Stromal cell of bone marrow (primary cell): ENCODE measurements around the gene RPS6KL1.
"Not testable (repeated sequence)": the region's sequence is repeated elsewhere in the genome, so short reads cannot be mapped to it uniquely, and the experiment has no call there.

Experiments
- DNase-seq: peaks from one replicate; pipeline ENCODE4 v3.0.0-alpha.2; 2012; ENCODE audit warnings: low read depth

The RPS6KL1 gene

DNA sequence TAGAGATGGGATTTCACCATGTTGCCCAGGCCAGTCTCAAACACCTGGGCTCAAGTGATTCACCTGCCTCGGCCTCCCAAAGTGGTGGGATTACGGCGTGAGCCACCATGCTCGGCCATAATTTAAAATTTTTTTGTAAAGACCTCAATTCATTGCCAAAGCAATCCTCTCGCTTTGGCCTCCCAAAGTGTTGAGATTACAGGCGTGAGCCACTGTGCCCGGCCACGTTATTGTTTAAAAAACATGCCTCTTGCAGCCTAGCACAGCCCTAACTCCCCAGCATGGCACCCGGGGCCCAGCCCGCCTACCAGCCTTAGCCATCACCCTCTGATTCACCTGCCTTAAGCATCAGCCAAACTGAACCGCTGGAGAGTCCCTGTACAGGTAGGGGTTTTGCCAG, 13.1 kb upstream of the RPS6KL1 start:
- DNase-seq, result no peak

DNA sequence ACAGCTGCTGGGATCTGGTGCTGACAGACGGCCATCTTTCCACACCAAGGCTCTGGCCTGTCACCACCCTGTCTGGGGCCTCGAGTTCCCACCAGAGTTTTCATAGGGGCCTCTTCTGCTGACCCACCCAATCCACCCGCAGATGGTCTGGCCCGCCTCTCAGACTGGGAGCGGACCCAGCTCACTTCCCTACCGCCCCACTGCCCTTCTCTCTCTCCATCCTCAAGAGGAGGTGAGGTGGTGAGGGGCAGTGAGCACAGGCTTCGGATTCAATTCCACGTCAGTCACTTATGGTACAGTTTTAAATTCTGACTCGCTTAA, 12.3 kb upstream of the RPS6KL1 start:
- no peak for DNase-seq

DNA sequence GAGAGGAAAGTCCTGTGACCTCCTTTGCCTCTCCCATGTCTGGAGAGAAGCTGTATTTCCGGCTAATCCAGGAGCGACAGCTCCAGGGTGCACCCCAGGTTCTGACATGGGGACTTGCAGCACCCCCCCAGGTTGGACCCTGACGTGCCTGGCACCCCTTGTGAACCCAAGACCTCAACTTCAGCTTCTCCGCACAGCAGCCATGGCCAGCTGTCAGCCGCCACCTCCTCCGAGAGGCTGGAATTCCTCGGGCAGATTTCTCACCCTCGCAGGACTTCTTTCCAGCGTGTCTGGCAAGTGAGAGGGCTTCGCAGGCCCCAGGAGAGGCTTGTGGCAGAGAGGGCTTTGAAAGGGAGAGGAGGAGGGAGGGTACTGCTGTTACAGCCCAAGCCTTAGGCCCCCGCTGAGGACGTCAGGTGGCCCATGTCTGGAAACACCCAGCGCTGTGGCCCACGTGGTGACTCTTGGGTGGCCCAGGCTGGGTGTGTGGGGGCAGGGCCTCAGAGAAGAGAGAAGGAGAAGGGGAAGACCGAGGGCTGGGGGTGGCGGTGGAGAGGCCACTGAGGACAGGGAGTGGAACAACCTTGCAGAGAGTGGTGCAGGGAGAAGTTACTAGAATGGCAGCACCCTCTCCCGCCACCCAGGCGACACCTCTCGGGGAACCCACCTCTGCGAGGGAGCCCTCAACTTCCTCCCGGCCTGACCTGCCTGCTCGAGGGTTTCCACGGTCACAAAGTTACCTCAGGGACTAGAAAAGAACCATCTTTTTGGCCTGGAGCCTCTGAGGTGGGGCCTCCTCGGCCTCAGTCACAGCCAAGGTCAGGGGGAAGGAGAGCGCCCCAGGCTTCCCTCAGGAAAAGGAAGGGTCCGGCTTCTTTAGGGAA, 11.7 kb upstream of the RPS6KL1 start:
- DNase-seq, result no peak

DNA sequence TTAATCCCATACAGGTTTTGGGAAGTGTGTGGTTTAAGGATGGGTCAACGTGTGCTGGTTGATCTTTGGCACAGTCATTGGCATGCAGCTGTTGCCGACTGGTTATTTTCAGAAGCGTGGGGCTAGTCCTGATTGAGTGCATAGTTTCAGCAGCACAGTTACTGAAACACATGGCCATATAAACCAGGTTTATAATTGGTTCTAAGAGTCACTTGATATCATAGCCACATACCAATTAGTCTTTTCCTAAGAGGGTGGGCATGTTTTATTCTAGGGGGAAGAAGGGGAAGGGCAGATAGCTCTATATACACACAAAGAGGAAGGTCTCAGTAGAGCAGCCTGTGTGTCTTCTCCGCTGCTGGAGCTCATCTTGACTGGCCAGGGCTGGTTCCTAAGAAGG, 11.0 kb upstream of the RPS6KL1 start:
- no peak for DNase-seq

DNA sequence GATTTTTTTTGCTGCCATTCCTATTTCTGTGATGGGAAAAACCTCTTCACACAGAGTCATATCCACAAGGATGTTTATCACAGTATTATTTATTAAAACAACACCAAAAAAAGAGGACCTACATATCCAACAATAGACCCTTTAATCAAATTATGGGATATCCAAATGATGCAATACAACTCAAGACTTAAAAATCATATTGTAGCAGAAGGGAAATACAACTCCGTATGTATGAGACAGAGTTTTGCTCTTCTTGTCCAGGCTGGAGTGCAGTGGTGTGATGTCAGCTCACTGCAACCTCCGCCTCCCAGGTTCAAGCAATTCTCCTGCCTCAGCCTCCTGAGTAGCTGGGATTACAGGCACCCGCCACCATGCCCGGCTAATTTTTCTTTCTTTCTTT, 9.9 kb upstream of the RPS6KL1 start:
- not testable (repeated sequence) for DNase-seq

DNA sequence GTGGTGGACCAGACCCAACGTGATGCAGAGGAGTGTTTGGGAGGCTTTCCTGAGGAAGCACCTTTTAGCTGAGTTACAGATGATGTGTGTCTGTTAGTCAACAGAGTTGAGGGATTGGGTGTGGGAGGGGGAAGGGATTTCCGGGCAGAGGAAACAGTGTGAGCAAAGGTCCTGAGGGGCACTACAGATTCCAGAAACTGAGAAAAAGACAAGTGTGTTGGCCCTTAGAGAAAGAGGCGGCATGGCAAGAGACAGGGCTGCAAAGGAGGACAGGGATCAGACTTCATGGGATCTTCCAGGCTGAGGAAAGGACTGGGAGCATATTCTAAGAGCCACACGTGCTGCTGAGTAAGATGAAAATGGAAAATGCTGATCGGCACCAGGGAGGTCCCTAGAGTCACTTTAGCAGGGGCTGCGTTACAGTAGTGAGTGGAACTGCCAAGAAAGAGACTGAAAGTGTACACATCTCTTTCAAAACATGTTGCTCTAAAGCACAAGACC, 9.4 kb upstream of the RPS6KL1 start:
- peak; percentile 71 for DNase-seq

DNA sequence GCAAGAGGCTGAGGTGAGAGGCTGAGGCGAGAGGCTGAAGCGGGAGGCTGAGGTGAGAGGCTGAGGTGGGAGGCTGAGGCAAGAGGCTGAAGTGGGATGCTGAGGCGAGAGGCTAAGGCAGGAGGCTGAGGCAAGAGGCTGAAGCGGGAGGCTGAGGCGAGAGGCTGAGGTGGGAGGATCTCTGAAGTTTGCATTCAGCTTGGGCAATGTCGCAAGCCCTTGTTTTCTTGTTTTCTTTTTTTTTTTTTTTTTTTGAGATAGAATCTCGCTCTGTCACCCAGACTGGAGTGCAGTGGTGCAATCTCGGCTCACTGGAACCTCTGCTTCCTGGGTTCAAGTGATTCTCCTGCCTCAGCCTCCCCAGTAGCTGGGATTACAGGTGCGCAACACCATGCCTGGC, 8.7 kb upstream of the RPS6KL1 start:
- not testable (repeated sequence) for DNase-seq

DNA sequence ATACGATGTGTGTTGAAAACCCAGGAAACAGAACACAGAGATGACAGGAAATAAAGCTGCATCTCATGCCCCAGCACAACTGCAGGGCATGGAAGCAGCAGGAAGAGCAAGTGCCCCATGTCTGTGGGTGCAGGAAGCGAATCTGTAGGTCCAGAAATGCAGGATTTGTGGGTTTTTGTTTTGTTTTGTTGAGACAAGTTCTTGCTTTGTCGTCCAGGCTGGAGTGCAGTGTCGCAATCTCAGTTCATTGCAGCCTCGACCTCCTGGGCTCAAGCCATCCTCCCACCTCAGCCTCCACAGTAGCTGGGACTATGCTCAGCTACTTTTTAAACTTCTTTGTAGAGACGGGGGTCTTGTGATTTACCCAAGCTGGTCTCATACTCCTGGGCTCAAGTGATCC, 6.2 kb upstream of the RPS6KL1 start:
- DNase-seq, result no peak

DNA sequence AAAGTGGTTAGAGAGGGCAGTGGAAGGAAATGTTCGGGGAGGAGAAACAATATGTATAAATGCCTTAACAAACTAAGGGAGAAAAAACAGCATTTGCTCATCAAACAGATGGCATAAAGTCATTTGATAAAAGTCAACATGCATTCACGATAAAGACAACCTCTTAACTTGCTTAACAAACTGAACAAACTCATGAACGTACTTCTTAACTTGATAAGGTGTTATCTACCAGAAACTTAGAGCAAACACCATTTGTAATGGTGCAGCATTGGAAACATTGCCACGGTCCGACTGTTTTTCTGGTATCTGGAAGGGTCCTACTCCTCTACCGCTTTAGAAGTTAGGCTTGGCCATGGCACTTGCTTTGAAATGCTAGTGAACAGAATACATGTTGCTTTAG, 4.2 kb upstream of the RPS6KL1 start:
- DNase-seq, result no peak

DNA sequence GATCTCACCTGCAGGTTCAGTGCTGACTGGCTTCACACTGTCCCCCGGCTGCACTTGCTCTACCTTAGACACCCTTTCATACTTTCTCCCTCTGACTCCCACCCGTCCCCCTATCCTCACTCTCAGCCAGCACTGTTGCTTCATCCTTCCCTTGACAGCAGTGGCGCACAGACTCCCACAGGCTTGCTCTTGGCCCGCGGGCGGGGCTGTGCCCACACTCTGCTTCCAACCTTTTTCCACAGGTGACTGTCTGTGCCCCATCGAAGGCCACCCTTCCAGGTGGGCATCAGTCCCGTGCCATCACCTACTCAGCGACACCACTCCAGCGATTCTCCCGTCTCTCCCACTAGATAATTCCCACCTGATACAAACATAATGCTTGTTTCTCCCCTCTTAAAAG, 1.0 kb upstream of the RPS6KL1 start:
- DNase-seq, result no peak

DNA sequence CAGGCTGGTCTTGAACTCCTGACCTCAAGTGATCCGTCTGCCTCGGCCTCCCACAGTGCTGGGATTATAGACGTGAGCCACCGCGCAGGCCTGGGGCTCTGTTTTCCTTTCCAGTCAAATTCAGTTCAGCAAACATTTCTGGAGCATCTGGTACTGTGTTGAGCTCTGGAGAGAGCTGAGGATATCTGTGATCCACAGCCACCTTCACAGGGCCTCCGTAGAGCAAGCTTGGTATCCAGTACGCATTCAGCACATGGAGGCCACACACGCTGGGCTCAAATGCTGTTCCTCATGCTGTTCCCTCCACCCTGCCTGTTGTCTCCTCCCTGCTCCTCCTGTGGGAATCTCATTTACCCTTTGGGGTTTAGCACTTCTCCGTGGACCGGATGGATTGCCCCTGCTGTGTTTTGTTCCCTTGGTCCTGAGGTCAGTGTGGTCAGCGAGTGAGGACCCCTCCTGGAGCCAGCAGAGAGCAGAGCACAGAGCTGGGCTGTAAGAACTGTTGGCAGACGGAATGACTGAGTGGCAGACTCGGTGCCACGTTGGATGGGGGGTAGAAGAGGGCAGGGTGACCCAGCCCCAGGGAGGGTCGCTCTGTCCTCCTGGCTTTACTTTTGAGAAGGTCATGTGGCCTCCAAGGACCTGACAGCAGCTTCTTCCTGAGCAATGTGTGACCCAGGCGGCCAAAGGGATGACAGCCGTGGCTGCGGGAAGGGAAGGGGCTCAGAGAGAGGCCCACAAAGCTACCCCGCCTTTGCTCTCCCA, 891 bp downstream of the RPS6KL1 start:
- no peak for DNase-seq

DNA sequence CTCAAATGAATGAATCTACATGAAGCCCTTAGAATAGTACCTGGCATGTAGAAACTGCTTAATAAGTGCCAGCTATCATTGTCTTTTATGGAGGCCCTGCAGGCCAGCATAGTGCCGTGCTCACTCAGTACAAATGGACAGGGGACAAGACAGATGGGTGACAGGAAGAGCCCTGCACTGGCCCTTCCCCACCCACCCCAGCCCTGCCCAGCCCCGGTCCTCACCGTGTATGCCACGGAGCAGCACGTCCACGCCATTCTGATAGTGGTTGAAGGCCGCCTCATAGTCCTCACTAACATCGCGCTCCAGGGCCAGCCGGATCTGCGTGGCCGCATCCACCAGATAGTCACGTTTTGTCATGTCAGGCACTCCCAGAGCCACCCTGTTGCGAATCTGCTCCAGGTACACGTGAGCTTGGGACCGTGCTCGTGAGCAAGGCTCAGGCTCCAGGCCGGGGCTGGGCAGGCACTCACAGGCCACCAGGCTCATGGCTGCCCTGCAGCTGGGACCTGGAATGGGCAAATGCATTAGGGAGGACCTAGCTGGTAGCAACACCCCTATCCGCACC, 1.9 kb downstream of the RPS6KL1 start:
- no peak for DNase-seq

DNA sequence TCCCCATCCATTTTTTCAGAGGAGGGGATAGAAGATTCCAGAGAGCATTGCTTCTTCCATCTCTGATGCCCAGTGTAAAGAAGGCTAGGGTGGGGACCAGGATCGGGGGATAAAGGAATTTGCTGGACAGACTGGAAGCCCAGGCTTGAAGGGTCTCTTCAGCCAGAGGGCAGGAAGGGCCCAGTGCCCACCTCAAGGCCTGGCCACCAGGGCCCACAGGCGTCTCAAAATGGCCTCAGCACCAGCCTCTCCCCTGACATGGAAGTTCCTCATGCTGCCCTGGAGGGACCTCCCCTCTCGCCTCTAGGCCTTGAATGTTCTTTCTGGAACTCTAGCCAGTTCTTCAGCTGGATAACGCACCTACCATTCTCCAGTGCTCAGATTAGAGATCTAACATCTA, 2.8 kb downstream of the RPS6KL1 start:
- DNase-seq, result no peak

DNA sequence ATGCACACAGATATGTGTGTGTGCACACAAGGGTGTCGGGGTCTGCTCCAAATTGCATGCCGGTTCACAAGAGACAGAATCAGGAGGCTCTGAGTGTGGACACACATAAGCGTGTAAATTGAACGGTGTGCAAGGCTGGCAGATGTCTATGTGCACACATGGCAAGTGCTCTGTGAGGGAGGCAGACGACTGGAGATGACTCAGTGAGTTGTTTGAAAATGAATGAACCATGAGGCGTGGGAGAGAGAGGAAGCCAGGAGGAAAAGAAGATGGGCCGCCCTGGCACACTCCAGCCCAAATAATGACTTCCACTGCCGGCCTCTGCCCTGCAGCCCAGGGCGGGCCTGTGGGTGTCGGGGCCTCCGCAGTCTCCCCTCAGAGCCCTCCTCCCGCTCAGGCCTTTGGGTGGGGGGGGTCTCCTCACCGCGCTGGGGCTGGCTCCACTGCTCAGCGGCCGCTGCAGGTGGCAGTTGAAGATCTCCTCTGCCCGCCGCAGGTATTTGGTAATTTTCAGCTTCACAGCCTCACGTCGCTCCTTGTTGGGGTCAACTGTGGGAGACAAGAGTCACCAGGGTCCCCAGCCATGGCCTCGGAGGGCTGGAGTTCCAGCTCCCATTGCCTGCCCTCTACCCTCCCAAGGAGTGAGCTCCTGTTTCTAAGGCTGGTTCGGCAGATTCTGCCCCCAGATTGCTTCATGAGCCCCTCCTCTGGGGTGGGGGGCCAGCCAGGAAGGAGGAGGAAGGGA, 3.5 kb downstream of the RPS6KL1 start:
- no peak for DNase-seq

DNA sequence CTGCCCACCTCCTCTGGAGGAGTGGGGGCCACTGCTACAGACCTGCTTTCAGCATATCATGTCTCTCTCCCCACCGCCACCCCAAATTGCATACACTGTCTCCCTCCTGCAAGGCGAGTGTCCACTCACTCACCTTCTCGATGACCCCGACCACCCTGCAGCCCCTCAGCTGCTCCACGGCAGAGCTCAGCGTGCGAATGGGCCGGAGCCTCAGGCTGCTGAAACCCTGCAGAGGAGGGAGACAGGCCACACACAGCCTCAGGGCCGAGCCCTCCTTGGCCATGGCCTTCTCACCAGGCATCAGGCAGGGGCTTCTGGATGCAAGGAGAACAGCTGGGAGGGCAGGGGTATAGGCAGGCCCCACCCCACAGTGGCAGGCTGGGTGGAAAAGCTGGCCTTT, 4.7 kb downstream of the RPS6KL1 start:
- DNase-seq, result no peak

DNA sequence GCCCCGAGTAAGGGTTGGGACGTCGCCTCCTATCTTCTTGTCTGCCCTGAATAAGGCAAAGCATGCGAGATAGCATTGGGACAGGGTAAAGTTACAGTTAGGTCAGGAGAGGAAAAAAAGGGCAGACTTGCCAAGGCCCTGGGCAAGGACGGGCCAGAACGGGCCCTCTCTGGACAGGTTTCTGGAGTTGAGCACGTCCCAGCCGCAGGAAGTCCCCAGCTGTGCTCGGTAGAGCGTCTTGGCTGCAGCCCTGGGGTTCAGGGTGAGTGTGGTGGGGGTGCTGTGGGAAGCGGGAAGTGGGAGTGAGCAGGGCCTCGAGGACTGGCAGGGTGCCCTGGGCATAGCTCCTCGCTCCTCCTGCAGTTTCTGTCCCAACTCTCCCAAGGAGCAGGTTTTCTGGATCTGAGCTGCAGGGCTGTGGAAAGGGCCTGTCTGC, 5.4 kb downstream of the RPS6KL1 start:
- no peak for DNase-seq

DNA sequence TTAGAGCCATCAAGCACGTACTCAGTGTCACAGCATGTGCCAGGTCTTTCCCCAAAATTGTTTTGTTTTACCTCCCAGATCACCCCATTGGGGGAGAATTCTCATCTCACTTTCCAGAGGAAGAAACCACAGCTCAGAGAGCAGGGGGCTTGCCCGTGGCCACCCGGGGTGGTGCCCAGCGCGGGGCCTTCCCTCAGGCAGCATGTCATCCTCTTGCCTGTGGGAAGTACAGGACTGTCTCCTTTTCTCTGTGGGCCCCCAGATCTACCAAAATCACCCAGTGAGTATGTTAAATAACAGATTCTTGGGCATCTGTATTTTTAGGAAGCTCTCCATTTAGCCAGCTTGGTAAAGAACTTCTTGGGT, 5.9 kb downstream of the RPS6KL1 start:
- no peak for DNase-seq

DNA sequence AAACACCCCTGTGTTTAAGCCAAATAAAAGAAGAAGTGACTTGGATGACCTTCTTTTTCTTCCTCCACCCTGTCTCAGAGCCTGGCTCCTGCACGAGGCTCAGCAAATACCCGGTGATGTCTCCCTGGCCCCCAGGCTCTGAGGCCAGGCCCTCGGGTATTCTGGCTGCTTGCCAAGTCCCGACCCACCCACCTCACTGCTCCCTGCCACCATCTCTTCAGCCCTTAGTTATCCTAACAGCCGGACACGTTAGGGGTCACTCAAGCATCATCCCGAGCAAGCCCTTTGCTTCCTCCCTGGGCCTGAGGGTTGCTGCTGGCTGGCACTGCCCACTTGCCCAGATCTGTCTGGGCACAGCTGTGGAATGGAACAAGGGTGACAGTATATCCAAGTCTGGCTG, 7.2 kb downstream of the RPS6KL1 start:
- no peak for DNase-seq

DNA sequence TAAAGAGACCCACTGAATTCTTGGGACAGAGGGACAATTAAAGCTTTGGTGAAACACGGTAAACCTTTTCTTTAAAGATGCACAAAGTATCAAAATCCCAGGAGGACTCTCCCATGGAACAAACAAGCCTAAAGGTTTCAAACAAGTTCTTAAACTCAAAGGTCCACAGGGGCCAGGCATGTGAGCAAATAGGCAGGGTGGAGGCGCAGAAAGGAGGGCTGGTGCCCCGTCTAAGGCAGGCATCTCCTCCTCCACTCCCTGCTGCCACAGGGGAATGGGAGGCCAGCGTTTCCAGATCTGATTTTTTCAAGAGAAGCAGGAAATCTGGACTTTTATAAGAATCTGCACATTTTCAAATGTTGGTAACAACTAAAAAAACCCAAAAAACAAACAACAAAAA, 7.6 kb downstream of the RPS6KL1 start:
- no peak for DNase-seq

DNA sequence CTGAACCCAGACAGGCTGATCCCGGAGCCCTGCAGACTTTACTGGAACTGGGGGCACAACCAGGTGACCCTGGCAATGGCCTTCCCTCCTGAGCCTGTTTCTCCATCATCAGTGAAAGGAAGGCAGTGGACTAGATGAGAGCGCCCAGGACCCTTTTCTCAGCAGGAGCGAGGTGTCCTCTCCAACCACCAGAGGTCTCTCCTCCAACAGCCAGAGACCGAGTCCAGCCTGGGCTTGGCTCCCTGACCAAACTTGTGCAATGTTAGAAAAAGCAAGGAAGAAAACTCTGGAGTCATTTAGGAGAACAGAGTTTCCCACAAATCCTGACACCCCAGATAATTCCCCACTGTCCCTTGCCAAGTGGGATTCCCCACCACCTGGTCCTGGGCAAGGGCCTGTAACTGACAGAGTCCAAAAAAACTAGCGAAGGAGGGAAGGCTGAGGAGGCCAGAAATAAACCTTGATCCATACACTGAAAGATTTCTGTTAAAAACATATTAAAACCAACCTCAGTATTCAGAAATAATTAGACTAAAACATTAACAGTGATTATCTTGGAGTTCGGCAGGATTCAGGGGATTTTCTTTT, 9.0 kb downstream of the RPS6KL1 start:
- peak; percentile 73 for DNase-seq

DNA sequence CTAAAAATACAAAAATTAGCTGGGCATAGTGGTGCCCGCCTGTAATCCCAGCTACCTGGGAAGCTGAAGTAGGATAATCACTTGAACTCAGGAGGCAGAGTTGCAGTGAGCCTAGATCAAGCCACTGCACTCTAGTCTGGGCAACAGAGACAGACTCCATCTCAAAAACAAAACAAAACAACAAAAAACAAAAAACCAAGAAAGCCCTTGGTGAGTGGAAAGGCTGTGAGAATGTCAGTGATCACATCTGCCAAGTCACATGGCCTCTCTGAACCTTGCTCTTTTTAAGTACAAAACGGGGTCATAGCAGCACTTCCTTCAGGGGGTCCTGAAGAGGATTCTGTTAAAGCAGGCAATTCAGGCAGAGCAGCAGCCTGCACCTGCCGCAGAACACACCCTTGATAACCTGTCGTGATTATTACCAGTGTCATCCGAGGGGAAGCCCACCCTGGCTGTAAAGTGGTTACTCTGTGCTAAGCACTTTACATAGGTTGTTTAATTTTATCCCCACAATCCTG, 9.6 kb downstream of the RPS6KL1 start:
- DNase-seq, result no peak

DNA sequence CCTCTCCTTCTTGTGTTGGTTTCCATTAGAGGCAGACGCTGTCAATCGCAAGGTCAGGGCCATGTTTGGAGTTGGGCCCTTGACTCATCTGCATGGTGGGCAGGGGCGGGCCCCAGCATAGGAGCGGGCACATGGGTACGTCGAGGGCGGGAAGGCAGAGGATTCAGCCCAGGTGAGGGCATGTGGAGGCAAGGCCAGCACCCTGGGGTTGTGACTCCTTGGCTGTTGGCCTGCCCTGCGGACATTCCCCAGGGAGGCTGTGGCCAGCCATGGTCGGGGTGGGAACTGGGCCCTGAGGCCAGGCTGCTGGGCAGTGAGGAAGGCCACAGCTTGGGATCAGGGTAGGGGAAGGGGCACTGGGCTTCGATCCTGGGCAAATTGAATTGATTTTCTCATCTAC, 10.3 kb downstream of the RPS6KL1 start:
- no peak for DNase-seq
